Measurements from ENCODE around the gene ASB18. TPM values are rescaled to one million over a fixed set of nuclear protein-coding genes. Genes with fewer than 3 reads are reported as not detected.

Gene ASB18
- total RNA-seq (2014; rRNA removed; shearing (Covaris generic)) (not detected in 2 replicates), polyA plus RNA-seq (2016; fragmentation: Nextera tagmentation; extraction: Ambion mirVana) (not detected in 2 replicates)
- long read RNA-seq = 0 reads

- no peak within 1 kb of the TSS for H3K4me3 Mint-ChIP-seq
- no peaks in the 10 kb centered on the region for H3K4me1 Mint-ChIP-seq
- Histone ChIP-seq H3K4me2 (no peak within 1 kb of the TSS), H3F3A (replicated peaks; ENCODE audit: low read depth) (no peaks in the 10 kb centered on the region), H2AFZ (no peak within 1 kb of the TSS), H3K9me2 (ENCODE audit: insufficient read depth) (no peaks in the 10 kb centered on the region), H3K27me3 (ENCODE audit: insufficient read depth) (no peaks in the 10 kb centered on the region), H3K4me1 (ENCODE audit: insufficient read depth) (no peaks in the 10 kb centered on the region), H3K27ac (ENCODE audit: low read depth) (no peak within 1 kb of the TSS), H3K79me2 (replicated peaks; ENCODE audit: insufficient read depth) (no peaks in the 10 kb centered on the region), H3K4me3 (no peak within 1 kb of the TSS), H3K36me3 (ENCODE audit: insufficient read depth) (no peaks in the 10 kb centered on the region), H4K20me1 (replicated peaks; ENCODE audit: insufficient read depth) (no peaks in the 10 kb centered on the region)
- no peak for DNase-seq (ENCODE audit: low spot score)
- TF ChIP-seq STAT1 (IDR thresholded peaks at IDR 0.05; ENCODE audit: unreplicated experiment) (no peak), ZNF462 (CRISPR knock-in tag; IDR thresholded peaks at IDR 0.05) (no peak), REST (IDR thresholded peaks at IDR 0.05; ENCODE audit: unreplicated experiment) (no peak), EZH2 (IDR thresholded peaks at IDR 0.05; ENCODE audit: low read depth, unreplicated experiment) (no peak), JUNB (IDR thresholded peaks at IDR 0.05; ENCODE audit: unreplicated experiment) (no peak), EZH2phosphoT487 (IDR thresholded peaks at IDR 0.05; ENCODE audit: unreplicated experiment) (no peak), ZNF114 (CRISPR knock-in tag; IDR thresholded peaks at IDR 0.05) (no peak), POLR2AphosphoS5 (IDR thresholded peaks at IDR 0.05; ENCODE audit: low read depth) (no peak), CREB1 (CRISPR knock-in tag; IDR thresholded peaks at IDR 0.05; ENCODE audit: low read depth) (no peak), ETS1 (IDR thresholded peaks at IDR 0.05) (no peak), ZNF331 (CRISPR knock-in tag; IDR thresholded peaks at IDR 0.05; ENCODE audit: low read depth) (no peak), NANOG (IDR thresholded peaks at IDR 0.05; ENCODE audit: borderline replicate concordance) (no peak)
- TF ChIP-seq, protein P1, sequence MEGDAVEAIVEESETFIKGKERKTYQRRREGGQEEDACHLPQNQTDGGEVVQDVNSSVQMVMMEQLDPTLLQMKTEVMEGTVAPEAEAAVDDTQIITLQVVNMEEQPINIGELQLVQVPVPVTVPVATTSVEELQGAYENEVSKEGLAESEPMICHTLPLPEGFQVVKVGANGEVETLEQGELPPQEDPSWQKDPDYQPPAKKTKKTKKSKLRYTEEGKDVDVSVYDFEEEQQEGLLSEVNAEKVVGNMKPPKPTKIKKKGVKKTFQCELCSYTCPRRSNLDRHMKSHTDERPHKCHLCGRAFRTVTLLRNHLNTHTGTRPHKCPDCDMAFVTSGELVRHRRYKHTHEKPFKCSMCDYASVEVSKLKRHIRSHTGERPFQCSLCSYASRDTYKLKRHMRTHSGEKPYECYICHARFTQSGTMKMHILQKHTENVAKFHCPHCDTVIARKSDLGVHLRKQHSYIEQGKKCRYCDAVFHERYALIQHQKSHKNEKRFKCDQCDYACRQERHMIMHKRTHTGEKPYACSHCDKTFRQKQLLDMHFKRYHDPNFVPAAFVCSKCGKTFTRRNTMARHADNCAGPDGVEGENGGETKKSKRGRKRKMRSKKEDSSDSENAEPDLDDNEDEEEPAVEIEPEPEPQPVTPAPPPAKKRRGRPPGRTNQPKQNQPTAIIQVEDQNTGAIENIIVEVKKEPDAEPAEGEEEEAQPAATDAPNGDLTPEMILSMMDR (conservative IDR thresholded peaks at IDR 0.05; ENCODE audit: low read depth in 2 of 2) = no peak
- peaks cover 14% of the 10 kb centered on the region for H3K9me3 Mint-ChIP-seq
- peaks cover 8% of the 10 kb centered on the region for H3K36me3 Mint-ChIP-seq (ENCODE audit: low read depth)
- H3K27ac Mint-ChIP-seq = no peak within 1 kb of the TSS
- H3K27me3 Mint-ChIP-seq (ENCODE audit: insufficient read depth, low read depth, poor library complexity) = peaks cover 4% of the 10 kb centered on the region
- ATAC-seq = no peak
Observed at GRCh38 chr2:236264256-236264655, at the start of gene ASB18. Gene ASB18, minus strand, starts transcription at chr2:236264406. Its CDS starts 61 bp downstream, at chr2:236264345.

All from GM23338 (cell line).